Middle frontal gyrus (tissue), 1 donor: ENCODE measurements around the gene PHF21B.
"Not testable (repeated sequence)": the region's sequence is repeated elsewhere in the genome, so short reads cannot be mapped to it uniquely, and the experiment has no call there.

Experiments
- DNase-seq: peaks from one replicate; pipeline ENCODE4 v3.0.0-alpha.2; 2015; ENCODE audit warnings: low spot score; ENCODE audit errors: extremely low spot score

Gene PHF21B

DNA sequence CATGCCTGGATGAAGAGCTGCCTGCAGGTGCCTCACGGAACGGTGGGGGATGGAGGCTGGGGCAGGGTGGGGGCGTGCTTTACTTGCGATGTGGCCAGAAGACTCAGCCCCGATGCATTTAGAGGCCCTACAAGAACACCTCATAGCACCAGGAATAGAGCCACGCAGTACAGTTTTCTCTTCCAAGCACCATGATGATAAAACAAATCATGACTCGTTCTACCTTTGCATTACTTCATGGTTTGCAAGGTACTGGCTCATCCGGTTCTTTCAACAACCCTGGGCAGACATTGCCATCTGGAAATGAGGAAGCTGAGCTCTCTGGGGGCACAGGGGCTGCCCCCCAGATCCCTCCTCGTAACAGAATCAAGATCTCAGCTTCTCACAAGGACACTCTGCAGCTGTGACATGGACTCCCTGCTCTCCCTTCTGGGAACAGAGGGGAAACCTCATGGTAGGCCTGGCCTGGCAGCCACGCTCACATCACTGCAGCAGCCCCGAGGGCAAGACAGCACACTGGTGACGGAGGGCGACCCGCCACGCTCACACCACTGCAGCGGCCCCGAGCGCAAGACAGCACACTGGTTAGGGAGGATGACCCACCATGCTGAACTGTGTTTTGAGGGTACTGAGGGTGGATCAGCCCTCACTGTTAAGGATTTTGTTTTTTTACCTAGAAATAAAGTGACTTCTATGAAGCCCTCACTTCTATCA, 46.9 kb downstream of the PHF21B start:
- DNase-seq, result no peak

DNA sequence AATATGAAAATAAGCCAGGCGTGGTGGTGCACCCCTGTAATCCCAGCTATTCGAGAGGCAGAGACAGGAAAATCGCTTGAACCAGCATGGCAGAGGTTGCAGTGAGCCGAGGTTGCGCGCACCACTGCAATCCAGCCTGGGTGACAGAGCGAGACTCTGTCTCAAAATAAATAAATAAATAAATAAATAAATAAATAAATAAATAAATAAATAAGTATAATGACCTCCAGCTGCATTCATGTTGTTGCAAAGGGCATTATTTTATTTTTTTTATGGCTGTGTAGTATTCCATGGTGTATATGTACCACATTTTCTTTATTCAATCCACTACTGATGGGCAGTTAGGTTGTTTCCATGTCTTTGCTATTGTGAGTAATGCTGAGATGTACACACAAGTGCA, 48.1 kb downstream of the PHF21B start:
- DNase-seq, result not testable (repeated sequence)

DNA sequence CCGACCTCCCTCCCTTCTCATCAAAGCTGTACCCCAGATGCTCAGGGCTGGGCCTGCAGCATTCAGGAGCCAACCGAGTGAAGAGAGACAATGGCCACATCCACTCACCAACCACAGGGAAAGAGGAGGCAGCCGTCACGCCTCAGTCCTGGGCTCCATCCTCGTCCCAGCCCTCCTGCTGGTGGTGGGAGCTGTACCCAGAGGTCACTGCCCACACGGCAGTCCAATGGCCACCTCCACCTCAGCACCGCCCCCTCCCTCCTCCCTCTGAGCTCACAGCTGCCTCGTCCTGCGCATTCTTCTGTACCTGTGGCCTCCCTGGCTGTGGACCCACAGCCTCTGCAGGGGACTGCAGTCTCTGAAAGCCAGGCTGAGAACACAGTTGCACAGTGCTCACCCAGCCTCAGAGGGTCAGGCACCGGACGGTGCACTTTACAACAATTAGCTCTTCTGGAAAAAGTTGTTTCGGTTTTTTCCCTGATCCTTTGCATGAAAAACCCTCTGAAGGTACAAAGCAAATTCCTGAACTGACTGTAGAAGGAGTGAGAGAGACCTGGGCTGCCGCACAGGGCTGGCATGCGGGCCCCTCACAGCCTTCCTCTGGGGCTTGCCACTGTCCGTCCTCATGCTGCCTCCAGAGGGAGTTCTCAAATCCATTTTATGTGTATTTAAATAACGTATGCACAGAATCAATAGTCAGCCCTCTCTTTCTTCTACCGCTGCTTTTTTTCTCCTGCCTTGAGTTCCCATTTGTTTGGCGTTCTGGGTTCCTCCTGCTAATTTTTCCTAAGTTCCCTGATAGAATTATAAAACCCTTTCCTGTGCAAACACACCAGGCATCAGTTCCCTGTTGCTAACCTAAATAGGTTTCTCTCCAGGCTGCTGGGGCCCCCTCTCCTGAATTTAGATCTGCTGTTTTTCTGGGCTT, 52.7 kb downstream of the PHF21B start:
- DNase-seq, result no peak

DNA sequence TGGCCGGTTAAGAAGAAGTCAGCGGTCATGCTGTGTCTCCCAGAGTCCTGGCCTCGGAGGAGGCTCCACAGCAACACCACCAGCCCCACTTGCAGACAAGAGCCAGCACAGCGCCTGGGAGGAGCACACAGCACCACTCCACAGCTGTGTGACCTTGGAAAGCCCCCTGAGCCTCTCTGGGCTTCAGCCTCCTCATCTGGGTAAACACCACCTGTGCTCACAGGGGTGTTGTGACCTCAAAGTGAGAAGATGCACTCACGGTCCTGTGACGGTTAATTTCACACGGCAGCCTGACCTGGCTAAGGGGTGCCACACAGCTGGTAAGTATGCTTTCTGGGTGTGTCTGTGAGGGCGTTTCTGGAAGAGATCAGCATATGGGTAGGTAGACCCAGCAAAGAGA, 54.7 kb downstream of the PHF21B start:
- no peak for DNase-seq

DNA sequence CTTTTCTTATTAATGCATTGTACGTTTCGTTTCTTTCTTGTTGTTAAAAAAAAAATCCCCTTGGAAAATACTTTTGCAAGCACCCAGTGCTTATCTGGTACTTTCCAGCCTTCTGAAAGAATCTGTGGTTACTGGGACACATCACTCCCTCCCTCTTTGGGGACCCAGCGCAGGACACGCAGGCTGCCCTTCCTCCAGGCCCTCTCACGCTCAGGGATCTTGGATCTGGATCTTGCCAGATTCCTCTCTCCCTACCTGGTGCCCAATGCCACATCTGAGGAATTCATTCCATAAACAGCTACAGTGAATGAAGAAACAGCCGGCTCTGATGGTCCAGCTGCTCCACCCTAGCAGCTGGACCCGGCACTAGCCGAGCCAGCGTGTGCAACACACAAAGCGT, 55.7 kb downstream of the PHF21B start:
- DNase-seq, result no peak

DNA sequence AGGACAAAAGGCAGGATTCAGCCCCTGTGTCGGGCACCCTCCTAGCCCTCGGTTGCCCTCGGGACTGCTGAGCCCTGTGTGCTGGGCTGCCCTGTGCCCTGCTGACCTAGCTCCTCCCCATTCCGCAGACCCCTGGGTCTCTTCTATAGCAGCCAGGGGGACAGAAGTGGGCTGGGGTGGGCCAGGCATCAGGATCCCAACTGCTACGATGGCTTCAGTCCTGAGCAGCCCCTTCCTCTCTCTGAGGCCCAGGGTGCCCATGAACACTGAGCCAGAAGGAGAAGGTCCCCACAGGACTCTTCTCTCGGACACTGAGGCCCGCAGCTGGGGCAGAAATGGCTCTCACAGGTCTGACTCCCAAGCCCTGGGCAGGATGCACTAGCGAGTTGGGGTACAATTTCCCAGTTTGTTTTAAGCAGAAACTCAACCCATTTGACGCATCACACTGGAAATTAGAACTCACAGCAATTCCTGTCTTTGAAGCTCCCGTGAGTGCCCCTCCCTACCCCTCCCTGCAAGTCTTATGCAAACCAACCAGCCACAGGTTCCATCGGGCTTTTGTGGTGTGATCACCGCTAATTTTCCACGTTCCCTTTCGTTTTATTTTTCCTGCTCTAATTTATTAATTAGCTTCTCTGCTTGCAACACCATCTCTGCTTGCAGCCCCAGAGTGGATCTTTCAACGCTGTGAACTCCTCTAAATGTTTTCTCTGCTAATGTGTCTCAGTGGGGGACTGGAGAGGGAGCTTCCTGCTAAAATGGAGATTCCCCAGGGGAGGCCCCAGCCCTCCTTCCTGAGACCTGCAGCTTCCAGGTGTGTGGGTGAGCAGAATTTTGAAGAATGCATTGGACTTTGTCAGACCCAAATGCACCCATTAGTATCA, 56.7 kb downstream of the PHF21B start:
- no peak for DNase-seq

DNA sequence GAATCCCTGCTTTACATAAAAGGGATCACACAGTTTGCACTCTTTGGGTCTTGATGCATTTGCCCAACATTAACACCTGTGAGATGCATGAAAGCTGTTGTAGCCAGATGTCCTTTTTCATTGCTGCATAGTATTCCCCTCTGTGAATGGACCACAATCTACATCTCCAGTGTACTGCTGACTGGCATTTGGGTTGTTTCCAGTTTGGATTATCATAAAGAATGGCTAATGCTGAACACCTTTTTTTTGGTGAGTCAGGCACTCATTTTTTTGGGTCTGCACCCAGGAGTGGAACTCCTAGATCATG, 58.3 kb downstream of the PHF21B start:
- no peak for DNase-seq

DNA sequence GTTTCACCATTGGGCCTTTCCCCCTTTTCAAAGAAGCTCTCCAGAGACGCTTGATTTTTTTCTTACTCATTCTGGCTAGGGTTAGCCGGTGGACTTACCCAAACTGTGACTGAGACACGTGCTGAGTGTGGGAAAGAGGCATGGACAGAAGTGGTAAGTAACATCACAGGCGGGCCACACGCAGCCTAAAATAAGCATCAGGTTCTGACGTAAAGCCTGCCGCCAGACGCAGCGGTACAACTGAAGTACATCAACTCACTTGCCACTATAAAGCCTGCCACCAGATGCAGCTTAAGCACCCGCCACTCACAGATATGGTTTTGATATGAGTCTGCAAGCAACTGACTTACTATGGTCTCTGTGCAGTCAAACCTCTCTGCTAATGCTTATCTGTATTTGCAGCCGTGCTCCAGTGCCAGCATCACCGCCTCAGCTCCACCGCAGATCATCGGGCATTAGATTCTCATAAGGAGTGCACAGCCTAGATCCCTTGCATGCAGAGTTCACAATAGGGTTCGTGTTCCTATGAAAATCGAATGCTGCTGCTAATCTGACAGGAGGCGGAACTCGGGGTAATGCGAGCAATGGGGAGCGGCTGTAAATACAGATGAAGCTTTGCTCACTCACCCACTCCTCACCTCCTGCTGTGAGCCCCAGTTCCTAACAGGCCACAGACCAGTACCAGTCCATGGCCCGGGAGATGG, 58.8 kb downstream of the PHF21B start:
- no peak for DNase-seq

DNA sequence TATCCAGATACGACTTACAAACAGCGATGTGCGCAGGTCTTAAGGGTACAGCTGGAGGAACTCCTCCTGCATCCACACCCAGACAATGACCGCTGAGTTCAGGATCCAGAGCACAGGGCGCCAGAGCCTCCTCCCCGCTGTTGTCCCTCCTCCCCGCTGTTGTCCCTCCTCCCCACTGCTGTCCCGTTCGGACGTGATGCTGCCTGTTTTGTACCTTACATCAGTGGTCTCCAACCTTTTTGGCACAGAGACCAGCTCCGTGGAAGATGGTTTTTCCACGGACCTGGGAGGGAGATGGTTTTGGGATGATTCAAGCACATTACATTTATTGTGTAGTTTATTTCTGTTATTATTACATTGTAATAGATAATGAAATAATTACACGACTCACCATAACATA, 62.0 kb downstream of the PHF21B start:
- no peak for DNase-seq

DNA sequence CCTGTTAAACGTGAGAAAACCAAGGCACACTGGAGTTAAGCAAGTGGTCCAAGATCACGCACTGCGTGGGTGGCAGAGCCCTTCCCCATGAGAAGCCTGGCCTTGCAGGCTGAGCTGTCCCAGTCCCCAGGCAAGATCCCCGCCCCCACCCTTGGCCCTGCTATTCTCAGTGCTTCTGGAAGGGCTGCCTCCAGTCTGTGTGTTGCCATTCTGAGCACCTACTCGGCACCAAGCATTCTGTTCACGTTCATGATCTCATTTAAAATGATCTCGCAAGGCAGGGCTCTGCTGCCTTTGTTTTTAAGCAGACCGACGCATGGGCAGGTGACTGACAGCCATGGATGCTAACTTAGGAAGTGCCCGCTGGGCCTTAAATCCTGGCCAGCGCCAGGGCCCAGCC, 62.8 kb downstream of the PHF21B start:
- DNase-seq, result no peak

DNA sequence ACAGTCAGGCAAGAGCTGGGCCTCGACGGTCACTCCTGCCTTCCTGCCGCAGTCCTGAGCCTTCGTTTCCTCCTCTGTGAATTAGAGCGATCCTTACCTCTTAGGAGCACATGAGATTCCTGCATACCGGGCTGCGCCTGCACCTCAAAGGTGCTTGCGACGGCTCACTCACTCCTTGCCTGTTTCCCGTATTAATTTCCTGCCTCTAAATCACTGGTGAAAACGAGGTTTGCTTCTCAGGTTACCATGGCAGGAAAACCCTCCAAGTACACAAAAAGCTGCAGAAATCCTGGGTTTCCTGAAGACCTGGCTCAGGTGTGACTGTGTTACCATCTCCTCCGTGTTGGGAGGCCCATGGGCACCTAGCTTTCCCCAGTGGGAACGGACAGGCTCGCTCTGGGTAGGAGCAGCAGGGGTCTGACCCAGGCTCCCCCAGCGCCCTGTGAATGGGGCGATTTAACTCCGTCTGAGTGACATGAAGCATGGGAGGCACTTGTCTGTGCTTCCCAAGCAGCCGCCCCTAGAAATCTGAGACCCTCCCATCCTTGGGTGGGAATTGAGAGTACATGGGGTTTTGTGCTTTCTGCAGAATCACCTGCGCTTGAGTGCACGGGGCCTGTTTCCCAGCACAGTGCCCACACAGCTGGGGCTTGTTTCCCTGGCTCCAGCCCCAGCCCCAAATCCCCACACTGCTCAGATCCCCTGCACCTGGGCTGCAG, 64.8 kb downstream of the PHF21B start:
- DNase-seq, result no peak

DNA sequence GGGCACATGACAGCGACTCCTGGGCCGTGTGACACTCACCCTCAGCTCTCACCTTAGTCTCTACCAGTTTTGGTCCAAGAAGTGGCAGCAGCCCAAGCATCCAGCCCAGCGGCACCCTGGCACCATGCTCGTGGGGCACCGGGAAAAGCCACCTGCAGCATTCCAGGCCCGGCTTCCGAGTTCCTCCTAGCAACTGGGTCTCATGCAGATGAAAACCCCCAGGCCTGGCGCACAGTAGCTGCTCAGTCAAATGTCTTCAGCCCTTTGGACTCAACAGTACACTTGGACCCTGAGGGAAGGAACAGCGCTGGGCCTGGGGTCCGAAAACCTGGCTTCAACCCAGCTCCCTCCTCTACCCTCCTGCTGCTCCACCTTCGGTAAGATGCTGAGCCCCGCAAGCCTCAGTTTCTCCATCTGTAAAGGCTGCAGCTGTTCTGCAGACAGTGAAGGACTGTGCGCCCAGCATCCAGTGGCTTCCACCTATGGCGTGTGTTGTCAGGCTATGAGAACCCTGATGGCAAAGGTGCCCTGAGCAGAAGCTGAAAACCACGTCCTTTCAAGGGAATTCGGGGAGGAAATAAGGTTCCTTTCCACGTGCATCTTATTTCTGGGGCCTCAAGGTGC, 66.0 kb downstream of the PHF21B start:
- DNase-seq, result no peak

DNA sequence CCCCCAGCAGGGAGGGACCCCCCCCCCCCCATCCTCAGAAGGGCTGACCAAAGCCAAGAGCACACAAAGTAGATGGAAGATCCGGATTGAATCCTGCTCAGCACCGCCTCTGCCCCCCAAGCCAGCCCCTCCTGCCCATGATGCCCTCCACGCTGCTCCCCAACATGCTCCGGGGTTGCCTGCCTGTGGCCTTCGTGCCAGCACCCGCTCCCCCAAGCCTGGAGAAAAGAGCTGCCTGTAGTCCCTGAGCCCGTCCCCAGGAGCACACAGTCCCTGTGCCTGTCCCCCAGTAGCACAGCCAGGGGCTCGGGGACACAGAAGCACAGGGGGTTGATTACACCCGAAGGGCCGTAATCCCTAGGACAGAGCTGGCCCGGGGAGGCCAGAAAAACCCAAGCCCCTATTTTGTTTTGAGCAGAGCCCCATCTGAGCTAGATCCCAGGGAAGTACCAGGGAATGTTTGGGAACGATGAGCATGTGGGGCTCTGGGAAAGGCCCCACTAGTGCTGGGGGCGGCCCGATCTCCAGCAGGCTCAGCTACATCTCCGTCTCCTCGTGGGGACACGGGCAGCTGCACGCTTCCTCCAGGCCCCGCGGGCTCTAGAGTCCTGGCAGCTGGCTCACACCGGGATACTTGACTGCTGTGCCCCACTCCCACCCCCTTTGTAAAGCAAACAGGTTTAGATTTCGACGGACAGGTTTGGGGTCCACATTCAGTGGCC, 66.7 kb downstream of the PHF21B start:
- DNase-seq, result no peak

DNA sequence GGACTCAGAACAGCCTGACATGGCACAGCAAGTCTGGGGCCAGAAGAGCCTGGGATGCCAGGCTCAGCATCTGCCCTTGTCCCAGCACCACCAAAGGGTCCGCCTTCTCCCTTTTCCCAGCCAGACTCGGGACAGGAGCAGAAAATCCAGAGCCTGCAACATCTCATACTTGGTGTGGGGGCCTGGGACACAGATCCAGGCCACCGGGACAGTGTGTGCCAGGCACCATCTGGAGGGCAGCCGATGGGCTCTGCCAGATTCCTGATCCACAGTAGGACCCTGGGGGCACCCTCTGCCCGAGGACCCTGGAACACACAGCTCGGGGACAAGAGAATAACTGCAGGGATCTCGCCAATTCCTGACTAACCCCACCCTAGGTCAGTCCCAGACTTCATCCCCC, 67.7 kb downstream of the PHF21B start:
- DNase-seq, result no peak

DNA sequence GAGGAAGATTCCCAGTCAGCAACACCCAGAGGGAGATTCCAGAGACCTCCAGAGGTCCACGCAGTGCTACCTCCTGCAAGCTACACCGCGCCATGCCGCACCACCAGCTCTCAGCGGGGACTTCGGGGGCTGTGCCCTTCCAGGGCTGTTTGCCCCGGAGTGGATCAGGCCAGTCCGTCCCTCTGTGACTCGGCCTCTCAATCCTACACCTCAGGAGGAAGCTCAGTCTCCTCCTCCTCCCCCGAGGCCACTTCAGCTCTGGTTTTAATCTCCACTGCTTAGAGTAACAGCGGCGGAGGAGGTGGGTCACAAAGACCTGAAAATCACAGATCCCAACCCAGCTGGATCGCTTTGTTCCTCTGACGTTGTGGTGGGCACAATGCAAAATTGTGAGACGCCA, 68.6 kb downstream of the PHF21B start:
- no peak for DNase-seq

DNA sequence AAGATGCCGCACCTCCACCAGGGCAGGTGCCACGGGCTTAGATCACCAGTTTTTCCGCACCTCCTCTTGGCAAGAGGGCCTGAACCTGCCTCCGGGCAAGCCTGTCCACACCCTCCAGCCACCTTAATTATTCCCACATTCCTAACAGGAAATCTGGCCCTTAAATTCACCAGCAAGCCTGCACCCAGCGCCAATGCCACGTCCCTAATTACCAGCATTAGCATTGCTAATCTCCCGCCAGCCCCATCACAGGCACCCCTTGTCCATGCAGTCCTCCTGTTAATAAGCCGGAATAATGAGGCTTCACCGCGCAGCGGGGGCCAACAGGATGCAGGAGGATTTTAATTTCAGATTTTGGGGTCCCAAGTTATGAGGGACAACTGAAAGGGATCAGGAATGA, 69.7 kb downstream of the PHF21B start:
- no peak for DNase-seq

DNA sequence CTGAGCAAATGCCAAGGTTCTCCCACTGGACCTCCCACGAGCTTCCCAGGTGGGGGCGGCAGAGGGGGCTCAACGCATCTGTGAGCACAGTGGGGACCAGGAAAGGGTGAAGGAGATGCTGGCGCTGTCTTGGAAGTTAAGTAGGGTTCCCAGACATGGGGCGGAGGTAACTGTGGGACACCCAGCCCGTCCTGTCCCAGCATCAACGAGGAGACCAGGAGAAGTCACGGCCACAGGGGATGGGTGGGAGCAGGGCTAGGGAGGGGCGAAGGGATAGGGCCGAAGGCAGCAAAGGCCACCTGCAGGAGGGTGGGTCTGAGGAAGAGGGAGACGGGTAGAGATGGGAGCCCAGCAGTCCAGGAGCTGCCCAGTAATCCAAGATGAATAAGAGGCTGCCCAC, 70.4 kb downstream of the PHF21B start:
- DNase-seq, result no peak

DNA sequence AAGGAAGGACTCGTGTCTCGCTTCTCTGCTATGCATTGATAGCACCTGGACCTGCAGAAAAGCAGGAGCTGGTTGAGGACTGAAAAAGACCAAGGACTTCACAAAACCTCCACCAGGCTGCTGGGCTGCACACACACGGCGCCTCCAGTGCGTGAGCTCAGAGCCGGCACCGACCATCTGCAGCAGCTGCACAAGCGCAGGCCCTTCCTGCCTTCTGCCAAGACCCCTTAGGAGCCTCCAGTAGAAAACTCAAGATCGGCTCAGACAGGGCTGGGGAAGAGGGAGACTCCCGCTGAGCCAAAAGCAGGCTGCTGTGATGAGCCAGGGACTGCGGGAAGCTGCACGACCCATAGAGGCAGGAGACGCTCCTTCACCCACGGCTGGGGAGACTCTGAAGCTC, 70.9 kb downstream of the PHF21B start:
- no peak for DNase-seq

DNA sequence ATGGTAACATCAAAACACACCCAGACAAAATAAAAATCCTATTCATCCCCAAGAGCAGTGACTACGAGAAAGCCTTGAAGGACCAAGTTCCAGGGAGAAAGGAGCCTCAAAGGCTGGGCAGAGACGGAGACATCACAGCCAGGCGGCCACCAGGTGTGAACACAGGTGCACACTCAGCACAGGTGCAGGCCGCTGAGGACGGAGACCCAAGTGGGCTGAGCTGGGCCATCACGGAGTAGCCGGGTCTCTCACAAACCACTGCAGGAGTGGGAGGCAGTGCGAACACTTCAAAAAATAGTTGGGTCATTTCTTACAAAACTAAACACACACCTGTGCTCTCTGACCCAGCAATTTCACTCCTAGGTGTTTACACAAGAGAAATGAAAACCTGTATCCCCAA, 72.6 kb downstream of the PHF21B start:
- DNase-seq, result no peak

DNA sequence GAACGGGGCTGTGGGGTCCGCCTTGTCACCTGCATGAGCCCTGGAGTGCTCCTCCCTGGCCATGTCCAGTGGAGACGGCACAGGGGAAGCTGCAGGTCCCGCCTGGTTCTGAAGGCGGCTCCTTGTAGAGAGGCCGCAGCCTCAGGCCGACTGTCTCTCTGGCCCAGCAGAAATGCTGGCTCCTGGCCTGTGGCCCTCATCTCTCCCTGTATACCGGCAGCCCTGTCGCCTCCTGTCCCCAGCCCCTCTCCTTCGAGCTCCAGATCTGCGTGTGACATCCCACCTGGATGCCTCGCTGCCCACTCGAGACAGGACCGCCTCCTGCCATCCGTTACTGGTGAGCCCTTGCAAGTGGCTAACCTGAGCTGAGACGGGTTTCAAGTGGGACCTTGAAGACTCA, 73.6 kb downstream of the PHF21B start:
- no peak for DNase-seq
